H1 (cell line): ENCODE data around the gene TSPAN9. TPM values are rescaled to one million over a fixed set of nuclear protein-coding genes. Genes with fewer than 3 reads are reported as not detected.

Source experiments
- CTCF ChIA-PET: fragments of 300-600 bp; sonication (Branson Sonifier 250); formaldehyde crosslinking; loops from one replicate; lab custom pipeline; 2021; ENCODE audit not compliant: partially characterized antibody; lab: Charles Lee
- POLR2A ChIA-PET: fragments of 300-600 bp; sonication (Branson Sonifier 250); formaldehyde crosslinking; loops from one replicate; lab custom pipeline; 2021; ENCODE audit warnings: inconsistent platforms; ENCODE audit not compliant: partially characterized antibody; lab: Charles Lee
- DNase-seq, 2 experiments: peaks; one replicate each; pipeline versions ENCODE4 v3.0.0 to v3.0.0-alpha.2; 2010 to 2022; ENCODE audit warnings: low spot score in 2 of 2, low read depth in 1 of 2, mixed read lengths in 1 of 2
- FAIRE-seq: peaks from 2 replicates; lab custom pipeline; 2011; peaks lifted over from hg19 to GRCh38; lab: Jason Lieb, UNC
- H2AFZ ChIP-seq: 2 replicates; pipeline ENCODE4 v1.8.1; 2012; ENCODE audit warnings: low read length, inconsistent platforms
- H2AK5ac ChIP-seq: 2 replicates; pipeline ENCODE4 v1.6.1; 2013; ENCODE audit warnings: low read depth, low read length
- H2BK120ac ChIP-seq: replicated peaks from 2 replicates; pipeline ENCODE3; 2013; ENCODE audit warnings: low read depth, low read length, inconsistent platforms
- H2BK12ac ChIP-seq: 2 replicates; pipeline ENCODE4 v1.6.1; 2013; ENCODE audit warnings: low read depth, low read length
- H2BK15ac ChIP-seq: 2 replicates; pipeline ENCODE4 v1.6.1; 2013; ENCODE audit warnings: low read length
- H2BK20ac ChIP-seq: 2 replicates; pipeline ENCODE4 v1.6.1; 2013; ENCODE audit warnings: low read length
- H2BK5ac ChIP-seq: 2 replicates; pipeline ENCODE4 v1.6.1; 2013; ENCODE audit warnings: low read depth, low read length
- H3K14ac ChIP-seq: 2 replicates; pipeline ENCODE4 v1.6.1; 2013; ENCODE audit warnings: inconsistent platforms; ENCODE audit not compliant: insufficient read length
- H3K18ac ChIP-seq: 2 replicates; pipeline ENCODE4 v1.6.1; 2013; ENCODE audit warnings: low read length; ENCODE audit errors: extremely low read depth
- H3K23ac ChIP-seq: 2 replicates; pipeline ENCODE4 v1.6.1; 2013; ENCODE audit warnings: inconsistent platforms; ENCODE audit not compliant: insufficient read length
- H3K23me2 ChIP-seq: 2 replicates; pipeline ENCODE4 v1.6.1; 2013; ENCODE audit warnings: low read depth, low read length
- H3K27ac ChIP-seq: 2 replicates; pipeline ENCODE4 v1.6.1; 2011; ENCODE audit warnings: low read depth, low read length, inconsistent platforms
- H3K27me3 ChIP-seq, 4 experiments: replicated peaks in 1 of 4; 1 replicate in 1 of 4; 2 replicates in 3 of 4; pipeline versions ENCODE4 v1.6.1 to v1.8.1; 2011 to 2013; ENCODE audit warnings: low read length in 3 of 4, mild to moderate bottlenecking in 3 of 4, inconsistent platforms in 2 of 4, mixed read lengths in 2 of 4, moderate library complexity in 1 of 4; ENCODE audit not compliant: control insufficient read depth in 3 of 4, insufficient read depth in 3 of 4; ENCODE audit errors: extremely low read depth in 1 of 4
- H3K36me3 ChIP-seq, 4 experiments: 2 replicates each; pipeline versions ENCODE4 v1.6.1 to v1.8.1; 2011 to 2013; ENCODE audit warnings: mild to moderate bottlenecking in 4 of 4, low read length in 3 of 4, moderate library complexity in 2 of 4, control low read depth in 1 of 4, inconsistent platforms in 1 of 4; ENCODE audit not compliant: insufficient read depth in 4 of 4, control insufficient read depth in 2 of 4
- H3K4ac ChIP-seq: replicated peaks from 2 replicates; pipeline ENCODE3; 2013; ENCODE audit warnings: low read length, low read depth, mixed read lengths, inconsistent platforms; ENCODE audit not compliant: insufficient read length
- H3K4me1 ChIP-seq, 4 experiments: replicated peaks in 1 of 4; 1 replicate in 1 of 4; 2 replicates in 3 of 4; pipeline versions ENCODE4 v1.6.1 to v1.8.1; 2011 to 2013; ENCODE audit warnings: low read length in 3 of 4, inconsistent platforms in 2 of 4, mixed read lengths in 1 of 4; ENCODE audit not compliant: insufficient read depth in 4 of 4, control insufficient read depth in 3 of 4
- H3K4me2 ChIP-seq, 2 experiments: 2 replicates each; pipeline versions ENCODE4 v1.6.1 to v1.8.1; 2011 to 2013; ENCODE audit warnings: low read depth in 2 of 2, low read length in 2 of 2, control low read depth in 1 of 2, inconsistent platforms in 1 of 2, mild to moderate bottlenecking in 1 of 2; ENCODE audit not compliant: insufficient read depth in 1 of 2
- H3K4me3 ChIP-seq, 4 experiments: fragments of 200-600, 300-600 bp in 1 of 4; sonication (generic), shearing (Covaris generic), sonication (Bioruptor Twin) in 1 of 4; 2 replicates each; pipeline versions ENCODE4 v1.5.1 to v1.8.1; 2011 to 2016; ENCODE audit warnings: low read length in 4 of 4, low read depth in 3 of 4, control low read depth in 2 of 4, inconsistent platforms in 2 of 4, mild to moderate bottlenecking in 2 of 4, mixed read lengths in 1 of 4, moderate library complexity in 1 of 4; ENCODE audit not compliant: insufficient read depth in 2 of 4; ENCODE audit errors: extremely low read depth in 1 of 4
- H3K56ac ChIP-seq: replicated peaks from 2 replicates; pipeline ENCODE3; 2013; ENCODE audit warnings: low read depth, mild to moderate bottlenecking, mixed read lengths, low read length, inconsistent platforms; ENCODE audit not compliant: insufficient read length
- H3K79me1 ChIP-seq: 2 replicates; pipeline ENCODE4 v1.6.1; 2013; ENCODE audit warnings: low read depth, low read length, control low read depth
- H3K79me2 ChIP-seq, 2 experiments: 2 replicates each; pipeline versions ENCODE4 v1.6.1 to v1.8.1; 2012 to 2013; ENCODE audit warnings: low read length in 2 of 2, mild to moderate bottlenecking in 2 of 2, inconsistent platforms in 1 of 2; ENCODE audit not compliant: insufficient read depth in 2 of 2, control insufficient read depth in 1 of 2
- H3K9ac ChIP-seq, 4 experiments: replicated peaks in 1 of 4; 1 replicate in 1 of 4; 2 replicates in 3 of 4; pipeline versions ENCODE4 v1.6.1 to v1.8.1; 2011 to 2013; ENCODE audit warnings: low read depth in 3 of 4, low read length in 3 of 4, control low read depth in 2 of 4, mild to moderate bottlenecking in 2 of 4, moderate library complexity in 2 of 4, inconsistent platforms in 1 of 4; ENCODE audit errors: extremely low read depth in 1 of 4
- H3K9me3 ChIP-seq, 2 experiments: 2 replicates each; pipeline versions ENCODE4 v1.6.1 to v1.8.1; 2012 to 2013; ENCODE audit warnings: mild to moderate bottlenecking in 2 of 2, moderate library complexity in 2 of 2, control low read depth in 1 of 2, inconsistent platforms in 1 of 2, low read depth in 1 of 2, low read length in 1 of 2, mixed read lengths in 1 of 2; ENCODE audit not compliant: insufficient read depth in 2 of 2
- H4K20me1 ChIP-seq, 2 experiments: replicated peaks in 1 of 2; 2 replicates each; pipeline versions ENCODE3 to v1.8.1; 2011 to 2013; ENCODE audit warnings: inconsistent platforms in 2 of 2, low read length in 2 of 2, mild to moderate bottlenecking in 1 of 2; ENCODE audit not compliant: insufficient read depth in 2 of 2, control insufficient read depth in 1 of 2
- H4K5ac ChIP-seq: 2 replicates; pipeline ENCODE4 v1.6.1; 2013; ENCODE audit warnings: low read length, low read depth, mixed read lengths, inconsistent platforms; ENCODE audit not compliant: insufficient read length
- H4K8ac ChIP-seq: 2 replicates; pipeline ENCODE4 v1.8.0; 2013; ENCODE audit warnings: mild to moderate bottlenecking, moderate library complexity, low read length, inconsistent platforms; ENCODE audit not compliant: insufficient read depth; ENCODE audit errors: extremely low read depth
- H4K91ac ChIP-seq: replicated peaks from 2 replicates; pipeline ENCODE3; 2013; ENCODE audit warnings: low read length, mixed read lengths, inconsistent platforms; ENCODE audit not compliant: insufficient read length
- MAFK ChIP-seq: IDR thresholded peaks from 2 replicates; pipeline ENCODE4 v1.6.1; 2012; ENCODE audit warnings: low read depth, mild to moderate bottlenecking, improper control_type of control experiment, low read length
- POU5F1 ChIP-seq: IDR thresholded peaks from 2 replicates; pipeline ENCODE4 v1.6.1; 2011; ENCODE audit warnings: low read depth, mild to moderate bottlenecking, low read length, moderate library complexity
- TCF12 ChIP-seq: IDR thresholded peaks from 2 replicates; pipeline ENCODE4 v1.6.1; 2011; ENCODE audit warnings: low read depth, mild to moderate bottlenecking, low read length
- WGBS, 2 experiments: shearing (Covaris generic) in 1 of 2; methylation state at CpG; one replicate each; pipeline versions ENCODE4 v1.1.6 to v1.1.7; 2013 to 2015; ENCODE audit warnings: low lambda C conversion rate in 2 of 2, mixed read lengths in 2 of 2, inconsistent platforms in 1 of 2, low coverage in 1 of 2, missing lambda C conversion rate in 1 of 2; ENCODE audit not compliant: insufficient replicate concordance in 2 of 2, insufficient coverage in 1 of 2, insufficient read length in 1 of 2; ENCODE audit errors: extremely low coverage in 1 of 2, missing lambda C conversion rate in 1 of 2; 5-methylcytosine and 5-hydroxymethylcytosine counted together
- polyA plus RNA-seq, 7 experiments: library from polyadenylated mRNA; depleted of rRNA in 3 of 7; stranded (reverse) in 5 of 7; unstranded in 2 of 7; fragments of >200 nt in 5 of 7; fragments of 200-250 nt in 2 of 7; gene quantifications; 1 replicate in 5 of 7; 2 replicates in 1 of 7; 4 replicates in 1 of 7; pipeline versions ENCODE4 v1.2.1 to v1.2.3, GENCODE V29; 2011 to 2013; ENCODE audit warnings: missing spikeins in 2 of 7, mixed read lengths in 2 of 7
- total RNA-seq: library from RNA; stranded (reverse); fragmentation: NEBNext Ultra II Directional; extraction: Animal tissue kit (Norgen Biotek cat#: 25700); gene quantifications from 2 replicates; pipeline ENCODE4 v1.2.1, GENCODE V29; 2021

The TSPAN9 gene
- total and polyA plus RNA-seq, 2 of the 8 experiments (the other 6 are each of a cell fraction or from before 2014, with no cell fraction given), result 11.5 to 29.1 TPM

- Histone ChIP-seq H2BK12ac (peak overlapping the region; percentile 39; the same call in 1 of the 2 replicates), H4K5ac (no peak overlapping the region), H3K4me2 (no peak overlapping the region), H3K14ac (no peak overlapping the region), H3K4me3 (no peak overlapping the region), H2AK5ac (no peak overlapping the region), H2BK20ac (no peak overlapping the region), H3K79me1 (no peaks in the 10 kb centered on the region; the same call in 1 of the 2 replicates), H3K9ac (no peak overlapping the region), H3K9me3 (no peaks in the 10 kb centered on the region; a peak in 1 of 4 replicates), H4K8ac (0 out of 2 replicates have a peak overlapping the region, but pooled peaks have one; percentile 6), H3K27me3 (no peaks in the 10 kb centered on the region), H3K56ac (no peak overlapping the region), H3K36me3 (no peaks in the 10 kb centered on the region), H3K27ac (no peak overlapping the region), H3K23me2 (no peaks in the 10 kb centered on the region), H3K4me1 (peaks cover 2 to 27% (median 19%) of the 10 kb centered on the region in 4 experiments), H3K4ac (no peak overlapping the region), H2AFZ (no peak overlapping the region), H2BK15ac (no peak overlapping the region), H2BK5ac (peak overlapping the region; percentile 44), H3K79me2 (no peaks in the 10 kb centered on the region), H2BK120ac (no peak overlapping the region), H4K20me1 (no peaks in the 10 kb centered on the region), H4K91ac (no peak overlapping the region), H3K23ac (no peak overlapping the region), H3K18ac (no peak overlapping the region; the same call in 1 of the 2 replicates)
- 91% methylated on average over 25 of the region's 25 CpGs; no CpG with 5 or more reads in 1 of the 2 experiments for WGBS, 2 experiments
- POLR2A ChIA-PET, result no interaction called here
- peak in 1 of 2 experiments; percentile 44 for DNase-seq
- no peak for FAIRE-seq
- CTCF ChIA-PET, result interaction anchor here (0.7 to 16.5 kb wide), 10 partner anchors 8 to 135 kb away, joined by 3 to 448 read pairs (median 7); no protein-coding TSS in a partner anchor
- TF ChIP-seq POU5F1, result no peak
- TF ChIP-seq TCF12, result no peak
- no peak for TF ChIP-seq MAFK
These were observed 64.5 kb downstream of the TSPAN9 start for GRCh38 chr12:3141339-3142321.
